Neural cell (in vitro differentiated cells): ENCODE measurements around the gene PRKAG2. TPM values are rescaled to one million over a fixed set of nuclear protein-coding genes. Genes with fewer than 3 reads are reported as not detected.

Source experiments
- H2AFZ ChIP-seq: fragments of 200-600, 300-800 bp; sonication (generic), shearing (Covaris generic); 2 replicates; pipeline ENCODE4 v1.6.0; 2014; ENCODE audit warnings: low read depth, mild to moderate bottlenecking, antibody characterized with exemption, low read length, moderate library complexity
- H3F3A ChIP-seq: fragments of 200-600 bp; shearing (Covaris generic); 2 replicates; pipeline ENCODE4 v1.6.1; 2016; ENCODE audit warnings: mild to moderate bottlenecking, moderate library complexity, mixed read lengths, antibody characterized with exemption, low read length; ENCODE audit not compliant: insufficient read depth, poor library complexity, severe bottlenecking
- H3K27ac ChIP-seq: fragments of 200-600, 300-800 bp; sonication (generic), shearing (Covaris generic); 2 replicates; pipeline ENCODE4 v1.5.1; 2014; ENCODE audit warnings: mild to moderate bottlenecking, low read length, moderate library complexity
- H3K27me3 ChIP-seq: fragments of 300-800, 200-600 bp; sonication (generic), shearing (Covaris generic); 2 replicates; pipeline ENCODE4 v1.6.0; 2014; ENCODE audit warnings: mild to moderate bottlenecking, low read depth, low read length, moderate library complexity; ENCODE audit not compliant: insufficient read depth
- H3K36me3 ChIP-seq: fragments of 300-800, 200-600 bp; sonication (generic), shearing (Covaris generic); 2 replicates; pipeline ENCODE4 v1.5.1; 2014; ENCODE audit warnings: mild to moderate bottlenecking, antibody characterized with exemption, low read length, moderate library complexity; ENCODE audit not compliant: insufficient read depth
- H3K4me2 ChIP-seq: fragments of 300-800, 200-600 bp; sonication (generic), shearing (Covaris generic); 2 replicates; pipeline ENCODE4 v1.6.0; 2014; ENCODE audit warnings: mild to moderate bottlenecking, low read length
- H3K4me3 ChIP-seq: fragments of 300-800, 200-600 bp; sonication (generic), shearing (Covaris generic); 2 replicates; pipeline ENCODE4 v1.5.1; 2014; ENCODE audit warnings: mild to moderate bottlenecking, low read length, moderate library complexity
- H3K79me2 ChIP-seq: fragments of 200-600 bp; shearing (Covaris generic); replicated peaks from 2 replicates; pipeline ENCODE4 v1.6.0; 2014; ENCODE audit warnings: mild to moderate bottlenecking, low read length, moderate library complexity; ENCODE audit not compliant: insufficient read depth
- H3K9ac ChIP-seq: fragments of 300-800, 200-600 bp; sonication (generic), shearing (Covaris generic); 2 replicates; pipeline ENCODE4 v1.6.1; 2016; ENCODE audit warnings: mild to moderate bottlenecking, low read length, mixed read lengths
- H3K9me2 ChIP-seq: fragments of 200-600 bp; shearing (Covaris generic); 2 replicates; pipeline ENCODE4 v1.6.1; 2016; ENCODE audit warnings: mild to moderate bottlenecking, low read length, mixed read lengths; ENCODE audit not compliant: insufficient read depth
- H3K9me3 ChIP-seq: fragments of 200-600, 300-800 bp; sonication (generic), shearing (Covaris generic); 2 replicates; pipeline ENCODE4 v1.6.1; 2016; ENCODE audit warnings: mild to moderate bottlenecking, mixed run types, low read length, moderate library complexity, mixed read lengths
- H4K20me1 ChIP-seq: fragments of 200-600 bp; shearing (Covaris generic); 2 replicates; pipeline ENCODE4 v1.6.1; 2016; ENCODE audit warnings: mild to moderate bottlenecking, mixed run types; ENCODE audit not compliant: insufficient read depth
- EP300 ChIP-seq: fragments of 450-650 bp; conservative IDR thresholded peaks from 2 replicates; pipeline ENCODE4 v1.6.1; 2014; ENCODE audit warnings: antibody characterized with exemption, mild to moderate bottlenecking, moderate library complexity; ENCODE audit not compliant: poor library complexity, severe bottlenecking
- EZH2 ChIP-seq: fragments of 200-600, 300-800 bp; shearing (Covaris generic), sonication (generic); IDR thresholded peaks from 2 replicates; pipeline ENCODE4 v1.6.1; 2014; ENCODE audit warnings: antibody characterized with exemption, low read length, borderline replicate concordance, mild to moderate bottlenecking; ENCODE audit not compliant: insufficient read depth, poor library complexity, severe bottlenecking
- MXI1 ChIP-seq: fragments of 450-650 bp; conservative IDR thresholded peaks from 2 replicates; pipeline ENCODE4 v1.6.1; 2014; ENCODE audit warnings: antibody characterized with exemption, mild to moderate bottlenecking; ENCODE audit not compliant: poor library complexity, severe bottlenecking
- POLR2AphosphoS5 ChIP-seq: IDR thresholded peaks from 2 replicates; pipeline ENCODE4 v1.6.1; 2012
- RAD21 ChIP-seq: fragments of 450-650 bp; conservative IDR thresholded peaks from 2 replicates; pipeline ENCODE4 v1.6.1; 2014; ENCODE audit warnings: antibody characterized with exemption, mild to moderate bottlenecking, moderate library complexity
- REST ChIP-seq: IDR thresholded peaks from 2 replicates; pipeline ENCODE4 v1.6.1; 2012; ENCODE audit warnings: borderline replicate concordance
- SMC3 ChIP-seq: fragments of 450-650 bp; conservative IDR thresholded peaks from 2 replicates; pipeline ENCODE4 v1.6.1; 2014; ENCODE audit warnings: antibody characterized with exemption, mild to moderate bottlenecking, moderate library complexity; ENCODE audit not compliant: poor library complexity
- TAF1 ChIP-seq: IDR thresholded peaks from 2 replicates; pipeline ENCODE4 v1.6.1; 2012; ENCODE audit warnings: low read depth
- polyA plus RNA-seq: library from polyadenylated mRNA; depleted of rRNA; stranded (reverse); fragments of >200 nt; gene quantifications from 2 replicates; pipeline ENCODE4 v1.2.3, GENCODE V29; 2014
- TF ChIP-seq, protein P1 (sequence below): fragments of 450-650 bp; IDR thresholded peaks from 2 replicates; pipeline ENCODE4 v1.5.1; 2014; ENCODE audit warnings: antibody characterized with exemption, mild to moderate bottlenecking, moderate library complexity; ENCODE audit not compliant: poor library complexity, severe bottlenecking

The PRKAG2 gene
- polyA plus RNA-seq, 1 donor from 2014 or later = 22.9 TPM

DNA sequence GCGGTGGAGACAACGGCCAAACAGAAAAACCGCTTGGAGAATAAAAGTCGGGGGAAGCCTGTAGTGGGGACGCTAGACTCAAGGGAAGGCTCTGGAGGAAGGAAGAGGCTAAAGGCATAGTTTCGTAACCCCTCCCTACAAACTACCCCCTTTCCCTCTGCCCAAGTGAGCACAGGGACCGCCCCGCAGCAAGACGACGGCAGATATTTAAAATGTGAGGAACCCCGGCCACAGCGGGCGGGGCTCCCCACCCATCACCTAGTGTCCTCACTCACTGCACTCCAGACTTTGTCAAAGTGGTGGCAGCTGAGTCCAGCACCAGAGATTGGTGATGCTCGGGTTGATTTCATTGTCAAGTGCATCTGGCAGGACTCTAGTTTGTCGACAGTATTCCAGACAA, 69.1 kb downstream of the PRKAG2 start:
- Histone ChIP-seq H3K79me2 (no peaks in the 10 kb centered on the region), H3K9ac (no peak overlapping the region), H2AFZ (no peak overlapping the region), H3K9me3 (no peaks in the 10 kb centered on the region), H3F3A (no peaks in the 10 kb centered on the region), H3K27me3 (no peaks in the 10 kb centered on the region), H3K4me2 (no peak overlapping the region), H4K20me1 (no peaks in the 10 kb centered on the region), H3K27ac (no peak overlapping the region), H3K36me3 (no peaks in the 10 kb centered on the region), H3K9me2 (no peaks in the 10 kb centered on the region), H3K4me3 (no peak overlapping the region)
- TF ChIP-seq MXI1 (no peak), TAF1 (no peak), RAD21 (no peak), EZH2 (no peak), REST (no peak)
- TF ChIP-seq, protein P1, sequence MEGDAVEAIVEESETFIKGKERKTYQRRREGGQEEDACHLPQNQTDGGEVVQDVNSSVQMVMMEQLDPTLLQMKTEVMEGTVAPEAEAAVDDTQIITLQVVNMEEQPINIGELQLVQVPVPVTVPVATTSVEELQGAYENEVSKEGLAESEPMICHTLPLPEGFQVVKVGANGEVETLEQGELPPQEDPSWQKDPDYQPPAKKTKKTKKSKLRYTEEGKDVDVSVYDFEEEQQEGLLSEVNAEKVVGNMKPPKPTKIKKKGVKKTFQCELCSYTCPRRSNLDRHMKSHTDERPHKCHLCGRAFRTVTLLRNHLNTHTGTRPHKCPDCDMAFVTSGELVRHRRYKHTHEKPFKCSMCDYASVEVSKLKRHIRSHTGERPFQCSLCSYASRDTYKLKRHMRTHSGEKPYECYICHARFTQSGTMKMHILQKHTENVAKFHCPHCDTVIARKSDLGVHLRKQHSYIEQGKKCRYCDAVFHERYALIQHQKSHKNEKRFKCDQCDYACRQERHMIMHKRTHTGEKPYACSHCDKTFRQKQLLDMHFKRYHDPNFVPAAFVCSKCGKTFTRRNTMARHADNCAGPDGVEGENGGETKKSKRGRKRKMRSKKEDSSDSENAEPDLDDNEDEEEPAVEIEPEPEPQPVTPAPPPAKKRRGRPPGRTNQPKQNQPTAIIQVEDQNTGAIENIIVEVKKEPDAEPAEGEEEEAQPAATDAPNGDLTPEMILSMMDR = no peak

DNA sequence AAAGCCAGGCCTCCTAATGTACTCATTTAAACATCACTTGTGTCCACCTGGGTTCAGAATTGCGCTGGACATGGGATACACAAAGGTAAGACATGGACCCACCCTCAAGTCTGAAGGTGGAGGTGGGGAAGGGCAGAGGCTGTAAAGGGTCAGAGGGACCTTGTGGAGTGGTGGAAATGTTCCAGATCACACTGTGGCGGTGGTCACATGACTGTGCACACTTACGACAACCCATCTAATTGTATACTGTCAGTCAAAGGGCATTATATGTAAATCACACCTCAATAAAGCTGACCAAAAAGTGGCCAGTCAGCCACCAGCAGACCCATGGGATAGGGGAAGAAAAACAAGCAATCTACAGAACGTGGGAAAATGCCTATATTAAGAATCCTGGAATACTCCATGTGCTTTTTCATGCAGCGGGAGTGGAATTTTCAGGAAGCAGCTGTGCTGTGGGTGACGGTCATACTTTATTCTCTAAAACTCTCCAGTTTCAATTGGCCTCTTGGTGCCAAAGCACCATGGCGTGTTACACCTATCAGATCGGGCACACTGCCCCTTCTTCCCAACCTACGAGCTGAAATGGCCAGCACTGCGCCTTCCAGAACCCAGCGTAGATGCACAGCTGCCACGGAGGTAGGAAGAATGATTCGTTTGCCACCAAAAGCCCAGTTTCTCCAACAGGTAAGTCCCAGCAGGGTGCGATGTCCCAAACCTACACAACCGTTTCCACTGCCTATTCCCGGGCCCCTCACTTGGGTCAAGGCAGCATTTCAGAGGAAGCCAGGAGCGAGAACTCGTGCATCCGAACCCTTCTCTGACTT, 69.8 kb downstream of the PRKAG2 start:
- Histone ChIP-seq H3K4me3 (no peak overlapping the region), H3K27me3 (no peaks in the 10 kb centered on the region), H3F3A (no peaks in the 10 kb centered on the region), H3K9me2 (no peaks in the 10 kb centered on the region), H2AFZ (no peak overlapping the region), H4K20me1 (no peaks in the 10 kb centered on the region), H3K9ac (no peak overlapping the region), H3K9me3 (no peaks in the 10 kb centered on the region), H3K36me3 (no peaks in the 10 kb centered on the region), H3K79me2 (no peaks in the 10 kb centered on the region), H3K27ac (no peak overlapping the region), H3K4me2 (no peak overlapping the region)
- TF ChIP-seq TAF1 = no peak
- TF ChIP-seq EZH2 = no peak
- TF ChIP-seq MXI1 = no peak
- no peak for TF ChIP-seq RAD21
- TF ChIP-seq, protein P1 = no peak
- TF ChIP-seq EP300 = no peak
- TF ChIP-seq POLR2AphosphoS5 = no peak
- TF ChIP-seq REST = no peak
- no peak for TF ChIP-seq SMC3
